Neuronal stem cell (in vitro differentiated cells): ENCODE results near the gene TNRC18.
A peak's percentile ranks its signal among the peaks of the same experiment; 100 is the strongest.
"Not testable (repeated sequence)": the region's sequence is repeated elsewhere in the genome, so short reads cannot be mapped to it uniquely, and the experiment has no call there.

Experiments
- DNase-seq: peaks from one replicate; pipeline ENCODE4 v3.0.0-alpha.2; 2013; ENCODE audit warnings: low spot score
- H2AFZ ChIP-seq: one replicate; pipeline ENCODE4 v1.6.1; 2013; ENCODE audit warnings: mild to moderate bottlenecking, low read length, inconsistent platforms
- H2AK5ac ChIP-seq: 2 replicates; pipeline ENCODE4 v1.6.1; 2013; ENCODE audit warnings: low read depth, mild to moderate bottlenecking, inconsistent platforms, low read length, moderate library complexity, mixed read lengths
- H2BK120ac ChIP-seq: 2 replicates; pipeline ENCODE4 v1.6.1; 2013; ENCODE audit warnings: low read depth, mild to moderate bottlenecking, inconsistent platforms, low read length, moderate library complexity, mixed read lengths
- H2BK12ac ChIP-seq: one replicate; pipeline ENCODE4 v1.6.1; 2013; ENCODE audit warnings: low read length, inconsistent platforms
- H2BK15ac ChIP-seq: 2 replicates; pipeline ENCODE4 v1.6.1; 2013; ENCODE audit warnings: mild to moderate bottlenecking, low read length, inconsistent platforms, mixed read lengths
- H2BK5ac ChIP-seq: one replicate; pipeline ENCODE4 v1.6.1; 2013; ENCODE audit warnings: inconsistent platforms, mild to moderate bottlenecking, low read length, moderate library complexity
- H3K14ac ChIP-seq: one replicate; pipeline ENCODE4 v1.6.1; 2013; ENCODE audit warnings: low read length, inconsistent platforms
- H3K18ac ChIP-seq: 2 replicates; pipeline ENCODE4 v1.6.1; 2013; ENCODE audit warnings: low read length, inconsistent platforms
- H3K23ac ChIP-seq: 2 replicates; pipeline ENCODE4 v1.6.1; 2013; ENCODE audit warnings: low read depth, mild to moderate bottlenecking, mixed read lengths, low read length, inconsistent platforms; ENCODE audit not compliant: poor library complexity
- H3K27ac ChIP-seq: replicated peaks from 3 replicates; pipeline ENCODE4 v1.5.1; 2013; ENCODE audit warnings: low read length, inconsistent platforms
- H3K27me3 ChIP-seq, 3 experiments: 2 replicates each; pipeline ENCODE4 v1.6.1; 2013; ENCODE audit warnings: low read length in 3 of 3, mild to moderate bottlenecking in 2 of 3, inconsistent platforms in 1 of 3, low read depth in 1 of 3, mixed read lengths in 1 of 3, moderate library complexity in 1 of 3; ENCODE audit not compliant: control insufficient read depth in 3 of 3, insufficient read depth in 3 of 3
- H3K36me3 ChIP-seq, 2 donors: replicated peaks in 1 of 2; 2 replicates each; pipeline ENCODE4 v1.6.1; 2013; ENCODE audit warnings: low read length in 2 of 2; ENCODE audit not compliant: control insufficient read depth in 2 of 2, insufficient read depth in 2 of 2
- H3K4ac ChIP-seq: 2 replicates; pipeline ENCODE4 v1.6.1; 2013; ENCODE audit warnings: inconsistent platforms, mild to moderate bottlenecking, low read length, moderate library complexity
- H3K4me1 ChIP-seq, 2 donors: 1 replicate in 1 of 2; 2 replicates in 1 of 2; pipeline ENCODE4 v1.6.1; 2013; ENCODE audit warnings: low read length in 2 of 2, low read depth in 1 of 2; ENCODE audit not compliant: control insufficient read depth in 2 of 2, insufficient read depth in 1 of 2
- H3K4me2 ChIP-seq: one replicate; pipeline ENCODE4 v1.6.1; 2013; ENCODE audit warnings: mild to moderate bottlenecking, low read length, inconsistent platforms; ENCODE audit not compliant: insufficient read depth, poor library complexity, severe bottlenecking
- H3K4me3 ChIP-seq, 2 donors: 2 replicates each; pipeline ENCODE4 v1.5.1; 2013; ENCODE audit warnings: low read length in 2 of 2, mild to moderate bottlenecking in 2 of 2, inconsistent platforms in 1 of 2, moderate library complexity in 1 of 2
- H3K79me1 ChIP-seq: one replicate; pipeline ENCODE4 v1.6.1; 2013; ENCODE audit warnings: low read depth, mild to moderate bottlenecking, inconsistent platforms, low read length, moderate library complexity
- H3K9ac ChIP-seq: one replicate; pipeline ENCODE4 v1.6.1; 2013; ENCODE audit warnings: mild to moderate bottlenecking, low read depth, low read length, inconsistent platforms; ENCODE audit not compliant: poor library complexity
- H3K9me3 ChIP-seq, 2 donors: replicated peaks in 1 of 2; 2 replicates each; pipeline versions ENCODE3 to v1.6.1; 2013; ENCODE audit warnings: low read length in 2 of 2, mild to moderate bottlenecking in 2 of 2, inconsistent platforms in 1 of 2, low read depth in 1 of 2, mixed read lengths in 1 of 2, moderate library complexity in 1 of 2; ENCODE audit not compliant: control insufficient read depth in 2 of 2, insufficient read depth in 1 of 2
- H4K8ac ChIP-seq: one replicate; pipeline ENCODE4 v1.6.1; 2013; ENCODE audit warnings: low read depth, mild to moderate bottlenecking, inconsistent platforms, low read length, moderate library complexity
- H4K91ac ChIP-seq: one replicate; pipeline ENCODE4 v1.6.1; 2013; ENCODE audit warnings: low read length, low read depth, mild to moderate bottlenecking, inconsistent platforms; ENCODE audit not compliant: poor library complexity
- WGBS, 2 donors: extraction: QIAGEN DNeasy Blood & Tissue Kit; methylation state at CpG; one replicate each; pipeline ENCODE4 v1.1.7; 2013; ENCODE audit warnings: missing lambda C conversion rate in 2 of 2, mixed read lengths in 1 of 2; ENCODE audit not compliant: insufficient read length in 2 of 2, insufficient replicate concordance in 1 of 2; ENCODE audit errors: extremely low coverage in 2 of 2; 5-methylcytosine and 5-hydroxymethylcytosine counted together

The TNRC18 gene

DNA sequence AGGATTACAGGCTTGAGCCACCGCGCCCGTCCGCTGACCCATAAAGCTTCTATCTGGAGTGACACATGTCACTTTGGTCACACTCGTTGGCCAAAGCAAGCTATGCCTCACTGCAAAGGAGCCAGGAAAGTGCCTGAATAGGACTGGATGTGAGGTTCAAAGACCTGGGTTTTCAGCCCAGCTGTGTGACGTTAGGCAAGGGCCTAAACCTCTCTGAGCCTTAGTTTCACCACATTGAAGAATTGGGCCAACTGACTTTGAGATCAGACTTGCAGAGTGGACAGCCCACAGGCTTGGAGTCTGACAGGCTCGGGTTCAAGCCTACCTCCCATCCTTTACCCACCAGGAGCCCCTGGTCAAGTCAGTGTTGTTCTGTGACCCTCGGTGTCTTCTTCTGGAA is 135.1 kb downstream of the TNRC18 start:
- H3K4ac ChIP-seq, H3K9me3 ChIP-seq, H4K91ac ChIP-seq, H3K4me3 ChIP-seq, H2BK15ac ChIP-seq, H4K8ac ChIP-seq, H3K79me1 ChIP-seq, H2BK120ac ChIP-seq, H2AK5ac ChIP-seq, H3K14ac ChIP-seq, H3K4me1 ChIP-seq, H2BK5ac ChIP-seq, H3K18ac ChIP-seq, H2BK12ac ChIP-seq, DNase-seq, H3K23ac ChIP-seq, H3K27ac ChIP-seq, H3K4me2 ChIP-seq, H2AFZ ChIP-seq, H3K9ac ChIP-seq, H3K27me3 ChIP-seq: not testable (repeated sequence)
- peaks cover 18 to 49% of the 10 kb centered on the region in 2 donors for H3K36me3 ChIP-seq
- no CpG with 5 or more reads among the region's 8 CpGs for WGBS, 2 donors

DNA sequence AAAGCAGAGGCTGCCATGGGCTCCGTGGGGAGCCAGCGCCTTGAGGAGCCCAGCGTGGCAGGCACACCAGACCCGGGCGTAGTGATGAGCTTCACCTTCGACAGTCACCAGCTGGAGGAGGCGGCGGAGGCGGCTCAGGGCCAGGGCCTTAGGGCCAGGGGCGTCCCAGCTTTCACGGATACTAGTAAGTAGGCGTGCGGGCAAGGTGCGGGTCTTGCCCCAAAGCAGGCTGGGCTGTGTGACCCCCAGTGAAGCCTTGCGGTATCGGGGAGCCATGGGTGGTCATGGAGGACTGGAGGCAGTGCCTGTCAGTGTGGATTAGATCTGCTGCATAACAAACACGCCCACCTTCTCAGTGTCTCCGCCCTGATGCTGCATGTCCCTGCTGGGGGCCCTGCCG is 135.8 kb downstream of the TNRC18 start:
- Histone ChIP-seq H3K36me3 (peaks cover 18 to 45% of the 10 kb centered on the region in 2 donors), H3K18ac (no peak overlapping the region), H3K4me1 (peaks cover 3 to 8% of the 10 kb centered on the region in 2 donors), H2AFZ (no peak overlapping the region), H4K8ac (no peak overlapping the region), H4K91ac (no peak overlapping the region), H2BK15ac (no peak overlapping the region), H3K4me2 (no peak overlapping the region), H3K79me1 (peaks cover 4% of the 10 kb centered on the region), H3K23ac (peak overlapping the region; percentile 60), H3K14ac (no peak overlapping the region), H3K4me3 (no peak overlapping the region), H3K27me3 (peaks cover 0 to 2% (median 0%) of the 10 kb centered on the region in 3 experiments), H3K9ac (no peak overlapping the region), H2AK5ac (no peak overlapping the region), H2BK120ac (peak overlapping the region; percentile 35), H3K27ac (no peak overlapping the region), H3K9me3 (no peaks in the 10 kb centered on the region), H2BK12ac (no peak overlapping the region), H3K4ac (no peak overlapping the region), H2BK5ac (no peak overlapping the region)
- no CpG with 5 or more reads among the region's 19 CpGs for WGBS, 2 donors
- no peak for DNase-seq

DNA sequence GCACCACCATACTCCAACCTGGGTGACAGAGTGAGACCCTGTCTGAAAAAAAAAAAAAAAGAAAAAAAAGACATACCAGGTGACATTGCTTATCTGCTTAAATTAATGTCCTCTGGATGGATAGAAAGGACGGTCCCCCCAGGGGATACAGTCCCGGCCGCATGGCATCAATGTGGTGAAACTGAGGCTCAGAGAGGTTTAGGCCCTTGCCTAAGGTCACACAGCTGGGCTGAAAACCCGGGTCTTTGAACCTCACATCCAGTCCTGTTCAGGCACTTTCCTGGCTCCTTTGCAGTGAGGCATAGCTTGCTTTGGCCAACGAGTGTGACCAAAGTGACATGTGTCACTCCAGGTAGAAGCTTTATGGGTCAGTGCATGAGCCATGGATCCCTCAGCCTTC is 136.3 kb downstream of the TNRC18 start:
- not testable (repeated sequence) for H3K27ac ChIP-seq, DNase-seq, H4K8ac ChIP-seq, H2BK5ac ChIP-seq, H3K14ac ChIP-seq, H2AK5ac ChIP-seq, H3K4me3 ChIP-seq, H4K91ac ChIP-seq, H3K9me3 ChIP-seq, H3K4ac ChIP-seq, H3K79me1 ChIP-seq, H3K18ac ChIP-seq, H2BK12ac ChIP-seq, H3K4me2 ChIP-seq, H2AFZ ChIP-seq, H2BK15ac ChIP-seq, H3K9ac ChIP-seq, H3K27me3 ChIP-seq, H2BK120ac ChIP-seq, H3K4me1 ChIP-seq
- Histone ChIP-seq H3K23ac (peak overlapping the region; percentile 60), H3K36me3 (peaks cover 18 to 45% of the 10 kb centered on the region in 2 donors)
- no CpG with 5 or more reads among the region's 5 CpGs for WGBS, 2 donors

DNA sequence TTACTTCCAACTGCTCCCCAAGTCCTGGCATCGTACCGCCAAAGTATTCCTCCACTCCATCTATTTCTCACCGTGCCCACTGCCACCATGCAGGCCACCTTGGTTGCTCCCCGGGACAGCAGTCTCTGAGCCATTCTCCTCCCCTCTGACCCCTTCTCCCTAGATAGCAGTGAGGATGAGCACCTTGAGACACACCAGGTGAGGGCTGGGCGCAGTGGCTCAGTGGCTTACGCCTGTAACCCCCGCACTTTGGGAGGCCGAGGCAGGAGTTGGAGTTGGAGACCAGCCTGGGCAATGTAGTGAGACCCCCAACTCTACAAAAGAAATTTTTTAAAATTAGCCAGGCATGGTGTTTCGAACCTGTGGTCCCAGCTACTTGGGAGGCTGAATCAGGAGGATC is 136.7 kb downstream of the TNRC18 start:
- no peak overlapping the region for H4K91ac ChIP-seq
- H3K4ac ChIP-seq = no peak overlapping the region
- no peak overlapping the region for H2AFZ ChIP-seq
- H3K18ac ChIP-seq = no peak overlapping the region
- H3K4me3 ChIP-seq = no peak overlapping the region
- H4K8ac ChIP-seq = no peak overlapping the region
- DNase-seq = no peak
- H3K27ac ChIP-seq = no peak overlapping the region
- WGBS, 2 donors = no CpG with 5 or more reads among the region's 9 CpGs
- H2BK12ac ChIP-seq = no peak overlapping the region
- no peak overlapping the region for H2BK15ac ChIP-seq
- H3K23ac ChIP-seq = peak overlapping the region; percentile 43
- H3K27me3 ChIP-seq = peaks cover 0 to 2% (median 0%) of the 10 kb centered on the region in 3 experiments
- H3K4me2 ChIP-seq = no peak overlapping the region
- no peaks in the 10 kb centered on the region for H3K9me3 ChIP-seq
- no peak overlapping the region for H2BK120ac ChIP-seq
- peaks cover 4% of the 10 kb centered on the region for H3K79me1 ChIP-seq
- peaks cover 18 to 43% of the 10 kb centered on the region in 2 donors for H3K36me3 ChIP-seq
- no peak overlapping the region for H3K9ac ChIP-seq
- H2AK5ac ChIP-seq = no peak overlapping the region
- H3K4me1 ChIP-seq = peaks cover 3 to 8% of the 10 kb centered on the region in 2 donors
- no peak overlapping the region for H2BK5ac ChIP-seq
- peak overlapping the region; percentile 56 for H3K14ac ChIP-seq
